AG10803 (cell line): ENCODE results near the gene DXO.
"Not testable (repeated sequence)": the region's sequence is repeated elsewhere in the genome, so short reads cannot be mapped to it uniquely, and the experiment has no call there.

Experiments used
- DNase-seq: peaks from one replicate; pipeline ENCODE4 v3.0.0; 2010; ENCODE audit warnings: low read depth
- H3K4me3 ChIP-seq: 2 replicates; pipeline ENCODE4 v1.5.1; 2011; ENCODE audit warnings: mild to moderate bottlenecking, low read length, control low read depth
- TF ChIP-seq, protein P1 (sequence below): conservative IDR thresholded peaks from 2 replicates; pipeline ENCODE4 v1.5.1; 2011; ENCODE audit warnings: mild to moderate bottlenecking, low read length, control low read depth, inconsistent platforms

DXO gene

DNA sequence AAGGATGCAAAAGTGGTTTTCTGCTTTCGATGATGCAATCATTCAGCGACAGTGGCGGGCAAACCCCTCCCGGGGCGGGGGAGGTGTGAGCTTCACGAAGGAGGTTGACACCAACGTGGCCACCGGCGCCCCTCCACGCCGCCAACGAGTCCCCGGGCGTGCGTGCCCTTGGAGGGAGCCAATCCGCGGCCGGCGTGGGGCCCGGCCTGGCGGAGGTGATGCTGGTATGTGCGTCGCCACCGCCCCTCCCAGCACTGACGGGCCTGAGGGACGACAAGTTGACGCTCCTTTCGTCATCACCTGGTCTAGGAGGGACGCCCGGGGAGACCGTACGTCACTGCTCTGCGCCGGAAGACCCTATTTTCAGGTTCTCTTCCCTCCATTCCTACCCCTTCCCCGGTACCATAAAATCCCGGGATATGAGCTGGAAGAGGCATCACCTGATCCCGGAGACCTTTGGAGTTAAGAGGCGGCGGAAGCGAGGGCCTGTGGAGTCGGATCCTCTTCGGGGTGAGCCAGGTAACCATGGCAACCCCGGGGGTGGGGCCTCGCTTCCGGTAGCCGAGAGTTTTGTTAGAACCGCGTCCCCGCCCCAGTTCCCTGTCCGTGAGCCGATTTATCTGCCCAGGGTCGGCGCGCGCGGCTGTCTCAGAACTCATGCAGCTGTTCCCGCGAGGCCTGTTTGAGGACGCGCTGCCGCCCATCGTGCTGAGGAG lies at the start of gene DXO:
DXO (minus strand) TSS at position 146 of the 716 bp plus-strand sequence. CDS start 463 bp downstream, outside the sequence.
- TF ChIP-seq, protein P1, sequence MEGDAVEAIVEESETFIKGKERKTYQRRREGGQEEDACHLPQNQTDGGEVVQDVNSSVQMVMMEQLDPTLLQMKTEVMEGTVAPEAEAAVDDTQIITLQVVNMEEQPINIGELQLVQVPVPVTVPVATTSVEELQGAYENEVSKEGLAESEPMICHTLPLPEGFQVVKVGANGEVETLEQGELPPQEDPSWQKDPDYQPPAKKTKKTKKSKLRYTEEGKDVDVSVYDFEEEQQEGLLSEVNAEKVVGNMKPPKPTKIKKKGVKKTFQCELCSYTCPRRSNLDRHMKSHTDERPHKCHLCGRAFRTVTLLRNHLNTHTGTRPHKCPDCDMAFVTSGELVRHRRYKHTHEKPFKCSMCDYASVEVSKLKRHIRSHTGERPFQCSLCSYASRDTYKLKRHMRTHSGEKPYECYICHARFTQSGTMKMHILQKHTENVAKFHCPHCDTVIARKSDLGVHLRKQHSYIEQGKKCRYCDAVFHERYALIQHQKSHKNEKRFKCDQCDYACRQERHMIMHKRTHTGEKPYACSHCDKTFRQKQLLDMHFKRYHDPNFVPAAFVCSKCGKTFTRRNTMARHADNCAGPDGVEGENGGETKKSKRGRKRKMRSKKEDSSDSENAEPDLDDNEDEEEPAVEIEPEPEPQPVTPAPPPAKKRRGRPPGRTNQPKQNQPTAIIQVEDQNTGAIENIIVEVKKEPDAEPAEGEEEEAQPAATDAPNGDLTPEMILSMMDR = no peak
- DNase-seq = peak; percentile 99
- peak within 1 kb of the TSS; percentile 94 for H3K4me3 ChIP-seq

DNA sequence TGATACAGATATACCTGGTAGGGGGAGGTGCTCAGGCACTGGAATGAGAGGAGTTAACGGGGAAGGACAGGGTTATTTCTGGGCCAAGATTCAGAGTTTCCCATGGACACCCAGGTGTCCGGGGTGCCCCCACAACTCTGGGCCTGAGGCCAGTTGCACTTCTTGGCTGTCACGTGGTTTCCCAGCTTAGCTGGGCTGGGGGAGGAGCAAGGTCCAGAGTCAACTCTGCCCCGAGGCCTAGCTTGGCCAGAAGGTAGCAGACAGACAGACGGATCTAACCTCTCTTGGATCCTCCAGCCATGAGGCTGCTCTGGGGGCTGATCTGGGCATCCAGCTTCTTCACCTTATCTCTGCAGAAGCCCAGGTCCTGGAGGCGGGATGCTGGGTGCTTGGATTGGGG lies 42.6 kb upstream of the DXO start, which contains the start of gene C4B:
C4B (plus strand) TSS at position 249 of the 400 bp plus-strand sequence; CDS start at position 300, 51 bp downstream.
- not testable (repeated sequence) for DNase-seq, H3K4me3 ChIP-seq

DNA sequence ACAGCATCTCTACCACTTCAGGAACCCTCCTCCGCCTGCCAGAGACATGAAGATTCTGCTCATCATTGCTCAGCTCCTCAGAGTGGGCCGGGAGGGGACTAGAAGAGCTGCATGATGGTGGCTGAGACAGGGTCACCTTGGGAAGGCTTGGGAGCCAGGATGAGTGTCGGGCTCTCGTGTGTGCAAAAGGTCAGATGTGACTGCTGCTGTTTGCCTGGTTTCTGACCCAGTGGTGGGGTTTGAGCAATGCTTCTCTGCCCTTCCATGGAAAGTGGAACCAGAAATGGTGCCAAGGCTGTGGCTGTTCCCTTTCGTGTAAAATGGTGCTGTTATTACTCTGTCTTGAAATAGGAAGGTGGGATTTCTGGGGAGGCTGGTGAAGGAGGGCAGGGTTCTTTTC lies 41.8 kb upstream of the DXO start:
- DNase-seq, H3K4me3 ChIP-seq: not testable (repeated sequence)

DNA sequence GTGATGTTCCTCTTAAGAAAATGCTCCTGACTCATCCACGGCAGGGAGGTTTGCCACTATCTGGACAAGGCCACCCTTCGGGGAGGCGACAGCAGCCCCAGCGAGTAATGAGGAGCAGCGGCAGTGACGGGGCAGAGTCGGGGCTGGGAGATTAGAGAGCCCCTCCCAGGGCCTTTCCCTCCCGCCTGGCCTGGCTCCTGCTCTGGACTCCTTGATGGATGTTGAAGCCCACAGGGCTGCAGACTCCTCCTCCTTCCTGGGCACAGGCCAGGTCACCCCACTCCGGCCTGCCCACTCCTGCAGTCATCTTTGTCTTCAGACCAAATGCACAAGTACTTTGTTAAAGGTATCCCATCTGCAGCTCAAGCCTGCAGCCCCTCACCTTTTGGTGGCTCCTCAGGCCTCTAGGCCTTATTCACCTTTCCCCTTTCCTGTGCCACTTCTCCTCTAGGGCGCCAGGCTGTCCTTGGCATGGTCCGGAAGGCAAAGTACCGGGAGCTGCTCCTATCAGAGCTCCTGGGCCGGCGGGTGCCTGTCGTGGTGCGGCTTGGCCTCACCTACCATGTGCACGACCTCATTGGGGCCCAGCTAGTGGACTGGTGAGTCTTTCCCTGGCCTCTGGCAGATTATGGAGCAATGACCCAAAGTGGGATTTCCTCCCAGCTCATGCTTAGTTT lies 41.1 kb upstream of the DXO start:
- not testable (repeated sequence) for DNase-seq, H3K4me3 ChIP-seq

DNA sequence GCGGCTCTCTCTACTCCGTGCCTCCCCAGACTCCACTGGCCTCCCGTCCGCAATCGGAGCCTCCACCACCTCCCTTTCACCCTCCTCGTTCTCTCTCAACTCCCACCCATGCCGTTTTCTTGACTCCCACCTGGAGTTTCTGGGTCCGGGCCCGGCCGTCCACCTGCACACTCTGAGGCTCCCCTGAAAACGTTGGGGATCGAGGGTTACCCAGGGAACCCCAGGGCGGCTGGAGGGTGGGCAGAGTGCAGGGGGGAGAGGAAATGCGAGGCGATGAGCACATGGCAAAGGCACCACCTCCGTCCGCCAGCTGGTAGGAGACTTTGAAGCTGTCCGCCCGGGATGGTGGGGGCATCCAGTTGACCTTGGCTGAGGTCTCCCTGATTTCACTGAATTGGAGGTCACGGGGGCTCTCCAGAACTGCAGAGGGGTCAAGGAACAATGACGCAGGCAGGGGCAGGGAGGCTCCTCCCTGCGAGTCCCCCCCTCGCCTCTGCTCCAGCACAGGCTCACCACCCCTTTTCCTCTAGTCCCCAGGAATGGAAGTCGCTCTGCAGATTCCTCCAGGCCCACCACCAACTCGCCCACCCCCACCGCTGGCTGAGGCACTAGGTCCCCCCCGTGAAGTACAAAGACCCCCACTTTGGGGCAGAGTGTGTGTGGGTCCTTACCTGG lies 39.1 kb upstream of the DXO start:
- H3K4me3 ChIP-seq, DNase-seq: not testable (repeated sequence)

DNA sequence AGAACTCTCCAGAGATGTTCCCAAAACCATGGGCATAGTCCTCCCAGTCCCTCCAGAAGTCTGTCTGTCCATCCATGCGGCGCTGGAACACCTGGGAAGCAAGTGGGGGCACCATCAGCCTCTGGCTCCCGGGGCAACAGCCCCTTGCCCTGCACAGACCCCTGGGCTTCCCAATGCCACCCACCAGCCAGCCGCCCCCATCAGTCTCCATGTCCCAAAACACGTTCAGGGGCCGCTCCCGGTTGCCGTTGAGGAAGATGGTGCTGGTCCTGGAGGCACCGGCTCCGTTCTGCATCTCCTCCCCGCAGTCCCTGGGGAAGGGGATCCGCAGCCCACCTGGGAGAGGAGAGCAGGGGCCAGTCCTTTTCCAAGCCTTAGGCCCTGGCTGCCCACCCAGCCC lies 37.6 kb upstream of the DXO start:
- not testable (repeated sequence) for H3K4me3 ChIP-seq, DNase-seq

DNA sequence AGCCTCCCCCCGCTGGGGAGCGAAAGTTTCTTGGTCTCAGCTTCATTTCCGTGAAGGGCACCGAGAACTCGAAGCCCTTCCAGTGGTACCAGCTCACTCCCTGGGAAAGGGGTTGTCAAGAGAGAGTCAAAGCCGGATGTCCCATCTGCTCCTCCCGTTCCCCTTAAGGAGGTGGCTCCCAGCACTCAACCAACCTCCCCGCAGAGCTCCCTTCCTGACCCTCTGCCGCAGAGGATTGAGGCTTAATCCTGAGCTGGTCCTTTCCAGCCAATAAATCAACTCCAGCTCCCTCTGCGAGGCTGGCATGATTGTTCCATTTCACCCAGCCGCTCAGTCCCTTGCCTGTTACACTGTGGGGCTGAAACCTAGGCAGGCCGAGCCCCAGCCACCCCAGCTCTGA lies 36.7 kb upstream of the DXO start:
- not testable (repeated sequence) for DNase-seq, H3K4me3 ChIP-seq

DNA sequence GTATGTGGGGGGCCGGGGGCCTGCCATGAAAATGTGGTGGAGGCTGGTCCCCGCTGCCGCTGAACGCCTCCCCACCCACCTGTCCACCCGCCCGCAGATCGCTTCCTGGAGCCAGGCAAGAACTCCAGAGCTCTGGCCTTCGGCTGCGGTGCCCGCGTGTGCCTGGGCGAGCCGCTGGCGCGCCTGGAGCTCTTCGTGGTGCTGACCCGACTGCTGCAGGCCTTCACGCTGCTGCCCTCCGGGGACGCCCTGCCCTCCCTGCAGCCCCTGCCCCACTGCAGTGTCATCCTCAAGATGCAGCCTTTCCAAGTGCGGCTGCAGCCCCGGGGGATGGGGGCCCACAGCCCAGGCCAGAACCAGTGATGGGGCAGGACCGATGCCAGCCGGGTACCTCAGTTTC lies 36.1 kb upstream of the DXO start:
- H3K4me3 ChIP-seq, DNase-seq: not testable (repeated sequence)

DNA sequence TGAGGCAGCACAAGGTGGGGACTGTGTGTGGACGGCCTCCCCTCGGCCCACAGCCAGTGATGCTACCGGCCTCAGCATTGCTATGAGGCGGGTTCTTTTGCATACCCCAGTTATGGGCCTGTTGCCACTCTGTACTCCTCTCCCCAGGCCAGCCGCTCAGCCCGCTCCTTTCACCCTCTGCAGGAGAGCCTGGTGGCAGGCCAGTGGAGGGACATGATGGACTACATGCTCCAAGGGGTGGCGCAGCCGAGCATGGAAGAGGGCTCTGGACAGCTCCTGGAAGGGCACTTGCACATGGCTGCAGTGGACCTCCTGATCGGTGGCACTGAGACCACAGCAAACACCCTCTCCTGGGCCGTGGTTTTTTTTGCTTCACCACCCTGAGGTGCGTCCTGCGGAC lies 35.1 kb upstream of the DXO start:
- H3K4me3 ChIP-seq, DNase-seq: not testable (repeated sequence)

DNA sequence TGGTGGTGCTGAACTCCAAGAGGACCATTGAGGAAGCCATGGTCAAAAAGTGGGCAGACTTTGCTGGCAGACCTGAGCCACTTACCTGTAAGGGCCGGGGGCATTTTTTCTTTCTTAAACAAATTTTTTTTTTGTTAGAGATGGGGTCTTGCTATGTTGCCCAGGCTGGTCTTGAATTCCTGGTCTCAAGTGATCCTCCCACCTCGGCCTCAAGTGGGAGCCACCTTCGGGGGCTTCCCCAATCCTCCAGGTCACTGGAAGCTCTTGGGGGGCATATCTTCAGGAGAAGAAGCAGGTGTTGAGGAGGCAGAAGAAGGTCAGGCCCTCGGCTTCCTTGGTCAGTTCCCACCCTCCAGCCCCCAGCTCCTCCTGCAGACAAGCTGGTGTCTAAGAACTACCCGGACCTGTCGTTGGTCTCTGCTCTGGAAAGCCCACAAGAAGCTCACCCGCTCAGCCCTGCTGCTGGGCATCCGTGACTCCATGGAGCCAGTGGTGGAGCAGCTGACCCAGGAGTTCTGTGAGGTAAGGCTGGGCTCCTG lies 34.1 kb upstream of the DXO start:
- DNase-seq, H3K4me3 ChIP-seq: not testable (repeated sequence)

DNA sequence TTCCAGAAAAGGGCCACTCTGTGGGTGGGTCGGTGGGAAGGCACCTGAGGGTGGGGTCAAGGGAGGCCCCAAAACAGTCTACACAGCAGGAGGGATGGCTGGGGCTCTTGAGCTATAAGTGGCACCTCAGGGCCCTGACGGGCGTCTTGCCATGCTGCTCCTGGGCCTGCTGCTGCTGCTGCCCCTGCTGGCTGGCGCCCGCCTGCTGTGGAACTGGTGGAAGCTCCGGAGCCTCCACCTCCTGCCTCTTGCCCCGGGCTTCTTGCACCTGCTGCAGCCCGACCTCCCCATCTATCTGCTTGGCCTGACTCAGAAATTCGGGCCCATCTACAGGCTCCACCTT lies 33.6 kb upstream of the DXO start:
- DNase-seq = not testable (repeated sequence)

DNA sequence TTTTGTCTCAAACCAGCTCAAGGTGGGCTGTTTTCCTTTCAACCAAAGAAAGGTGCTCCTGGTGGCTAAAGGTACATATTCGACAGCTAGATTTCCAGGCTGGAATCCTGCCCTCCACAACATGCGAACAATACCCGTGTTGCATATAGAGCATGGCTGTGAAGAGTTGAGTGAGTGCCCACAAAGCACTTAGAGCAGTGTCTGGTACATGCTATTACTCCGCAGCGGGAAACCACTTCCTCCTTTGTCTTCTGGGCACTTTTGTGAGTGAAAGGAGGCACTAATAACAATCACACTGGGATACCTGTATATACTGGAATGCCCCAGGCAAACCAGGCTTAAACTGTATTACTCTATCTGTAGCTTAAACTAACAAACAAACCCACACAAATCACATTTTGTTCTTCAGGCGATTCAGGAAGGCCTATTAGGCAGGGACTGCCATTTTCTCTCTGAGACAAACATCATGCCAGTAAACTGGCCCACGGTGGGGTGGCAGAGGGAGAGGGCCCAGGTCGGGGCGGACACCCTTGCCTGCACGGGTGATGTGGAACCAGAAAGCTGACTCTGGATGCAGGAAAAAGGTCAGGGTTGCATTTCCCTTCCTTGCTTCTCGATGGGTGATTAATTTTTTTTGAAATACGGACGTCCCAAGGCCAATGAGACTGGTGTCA lies 33.1 kb upstream of the DXO start:
- DNase-seq, H3K4me3 ChIP-seq: not testable (repeated sequence)

More for the DNA sequence above, 33.6 kb upstream of the DXO start:
- not testable (repeated sequence) for H3K4me3 ChIP-seq

DNA sequence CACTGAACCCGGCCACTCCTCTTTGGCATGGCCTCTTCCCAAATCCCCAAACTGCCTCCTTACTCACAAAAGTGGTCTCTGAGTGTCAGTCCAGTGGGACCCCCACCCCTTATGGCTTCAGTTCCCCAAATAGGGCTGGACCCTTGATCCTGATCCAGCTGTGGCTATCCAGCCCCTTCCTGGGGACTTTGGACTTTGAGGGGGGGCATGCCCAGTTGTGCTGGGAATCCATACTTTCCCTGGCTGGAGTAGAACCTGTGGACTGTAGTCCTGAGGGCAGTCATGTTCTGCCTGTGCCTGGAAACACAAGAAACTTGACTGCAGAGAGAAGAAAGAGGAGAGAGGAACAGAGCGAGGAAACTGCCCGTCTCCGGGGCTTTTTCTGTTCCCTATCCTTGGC lies 32.5 kb upstream of the DXO start:
- not testable (repeated sequence) for DNase-seq, H3K4me3 ChIP-seq

DNA sequence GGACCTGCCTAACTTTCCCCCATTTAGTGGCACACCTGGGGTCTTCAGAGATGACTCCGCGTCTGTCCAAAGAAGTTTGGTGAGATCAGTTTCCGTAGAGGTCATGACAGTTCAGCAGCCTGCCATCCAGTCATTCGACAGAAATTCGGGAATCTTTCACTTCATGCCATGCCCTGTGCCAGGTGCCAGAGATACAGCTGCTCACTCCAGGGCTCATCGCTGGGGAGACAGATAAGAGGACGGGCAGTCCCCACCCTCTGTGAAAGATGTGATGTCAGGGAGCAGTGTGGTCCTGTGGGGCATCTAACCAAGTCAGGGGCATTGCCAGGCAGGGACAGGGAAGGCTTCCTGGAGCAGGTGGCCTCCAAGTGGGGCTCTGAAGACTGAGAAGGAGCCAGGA lies 31.4 kb upstream of the DXO start:
- not testable (repeated sequence) for H3K4me3 ChIP-seq, DNase-seq

DNA sequence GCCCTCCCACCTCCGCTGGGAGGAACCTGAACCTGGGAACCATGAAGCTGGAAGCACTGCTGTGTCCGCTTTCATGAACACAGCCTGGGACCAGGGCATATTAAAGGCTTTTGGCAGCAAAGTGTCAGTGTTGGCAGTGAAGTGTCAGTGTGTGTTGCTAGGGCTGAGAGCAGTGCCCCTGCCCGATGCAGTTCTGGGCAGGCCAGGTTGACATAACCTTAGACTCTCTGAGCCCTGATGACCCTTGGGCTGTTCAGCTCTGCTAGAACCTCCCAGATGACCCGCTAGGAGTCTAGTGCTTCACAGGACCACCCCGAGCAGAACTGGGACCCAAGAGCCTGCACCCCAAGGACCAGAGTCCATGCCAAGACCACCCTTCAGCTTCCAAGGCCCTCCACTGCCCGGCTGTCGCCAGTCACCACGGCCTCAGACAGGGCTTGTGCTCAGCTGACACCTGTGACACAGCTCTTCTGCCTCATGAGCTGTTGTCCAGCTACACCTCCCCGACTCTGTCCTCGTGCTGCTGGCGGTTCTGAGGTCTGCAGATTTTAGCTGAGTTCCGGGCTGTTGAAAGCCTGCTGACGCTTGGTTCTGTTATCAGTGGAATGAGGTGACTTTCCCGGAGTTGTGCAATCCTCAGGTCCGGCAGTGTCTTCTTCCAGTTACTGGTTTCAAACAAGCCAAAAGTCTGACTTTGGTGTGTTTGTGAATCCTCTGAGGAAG lies 30.8 kb upstream of the DXO start:
- not testable (repeated sequence) for H3K4me3 ChIP-seq, DNase-seq

DNA sequence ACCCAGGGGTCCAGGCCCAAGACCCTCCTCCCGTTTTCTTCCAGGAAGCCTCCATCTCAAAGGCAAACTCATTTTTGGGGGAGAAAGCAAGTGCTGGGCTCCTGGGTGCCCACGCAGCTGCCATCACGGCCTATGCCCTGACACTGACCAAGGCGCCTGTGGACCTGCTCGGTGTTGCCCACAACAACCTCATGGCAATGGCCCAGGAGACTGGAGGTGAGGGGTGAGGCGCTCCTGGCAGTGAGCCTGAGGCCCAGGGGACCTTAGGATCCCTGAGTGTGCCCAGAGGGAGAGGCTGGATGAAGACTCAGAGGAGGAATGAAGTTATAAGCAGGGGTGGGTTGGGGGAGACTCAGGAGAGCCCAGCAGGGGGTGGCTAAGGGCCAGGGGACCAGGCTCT lies 24.4 kb upstream of the DXO start:
- DNase-seq, H3K4me3 ChIP-seq: not testable (repeated sequence)

DNA sequence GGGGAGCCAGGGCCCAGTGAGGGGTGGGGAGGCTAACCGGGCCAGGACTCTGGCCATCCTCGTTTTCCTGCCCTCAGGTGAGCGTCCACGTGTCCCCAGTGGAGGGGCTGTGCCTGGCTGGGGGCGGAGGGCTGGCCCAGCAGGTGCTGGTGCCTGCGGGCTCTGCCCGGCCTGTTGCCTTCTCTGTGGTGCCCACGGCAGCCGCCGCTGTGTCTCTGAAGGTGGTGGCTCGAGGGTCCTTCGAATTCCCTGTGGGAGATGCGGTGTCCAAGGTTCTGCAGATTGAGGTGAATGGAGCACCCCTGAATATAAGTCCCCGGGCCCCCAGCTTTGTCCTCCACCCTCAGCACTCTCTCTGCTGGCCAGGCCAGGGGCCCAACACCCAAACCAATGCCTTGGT lies 22.5 kb upstream of the DXO start:
- H3K4me3 ChIP-seq, DNase-seq: not testable (repeated sequence)
